Suprapubic skin (tissue), 4 donors: ENCODE measurements around the gene MSI1. TPM values are rescaled to one million over a fixed set of nuclear protein-coding genes. Genes with fewer than 3 reads are reported as not detected.

Experiments
- DNase-seq, 2 donors: peaks; one replicate each; pipeline ENCODE4 v3.0.0-alpha.2; 2019; ENCODE audit warnings: low spot score in 2 of 2
- H3K27ac ChIP-seq: fragments of 200-600 bp; sonication (generic); one replicate; pipeline ENCODE4 v1.5.1; 2019
- H3K27me3 ChIP-seq: fragments of 200-600 bp; sonication (generic); one replicate; pipeline ENCODE4 v1.5.1; 2019
- H3K36me3 ChIP-seq: fragments of 200-600 bp; sonication (generic); one replicate; pipeline ENCODE4 v1.5.1; 2019
- H3K4me1 ChIP-seq: fragments of 200-600 bp; sonication (generic); one replicate; pipeline ENCODE4 v1.5.1; 2019
- H3K4me3 ChIP-seq: fragments of 200-600 bp; sonication (generic); one replicate; pipeline ENCODE4 v1.5.1; 2019; ENCODE audit warnings: mild to moderate bottlenecking
- H3K9me3 ChIP-seq: fragments of 200-600 bp; sonication (generic); one replicate; pipeline ENCODE4 v1.5.1; 2019
- CTCF ChIP-seq, 2 donors: fragments of 200-600 bp in 1 of 2; fragments of 450-650 bp in 1 of 2; sonication (generic) in 1 of 2; IDR thresholded peaks; one replicate each; pipeline ENCODE4 v1.5.1; 2016 to 2019; ENCODE audit warnings: antibody characterized with exemption in 2 of 2, mild to moderate bottlenecking in 1 of 2, moderate library complexity in 1 of 2
- EP300 ChIP-seq: sonication (generic); formaldehyde crosslinking; IDR thresholded peaks from one replicate; pipeline ENCODE4 v1.6.1; 2017; ENCODE audit warnings: antibody characterized with exemption
- POLR2A ChIP-seq, 2 donors: fragments of 450-650 bp; IDR thresholded peaks; one replicate each; pipeline ENCODE4 v1.6.1; 2017; ENCODE audit warnings: antibody characterized with exemption in 2 of 2, mild to moderate bottlenecking in 2 of 2, moderate library complexity in 2 of 2
- POLR2AphosphoS5 ChIP-seq, 3 donors: sonication (generic); formaldehyde crosslinking; IDR thresholded peaks; one replicate each; pipeline ENCODE4 v1.6.1; 2017; ENCODE audit warnings: antibody characterized with exemption in 3 of 3
- WGBS: methylation state at CpG from one replicate; pipeline ENCODE4 v1.1.5; 2018; 5-methylcytosine and 5-hydroxymethylcytosine counted together
- total RNA-seq, 4 donors: library from RNA; depleted of rRNA; stranded (reverse); fragments of >200 nt; gene quantifications; one replicate each; pipeline ENCODE4 v1.1.0, GENCODE V29; 2016

MSI1 gene
- total RNA-seq, 4 donors from 2014 or later, result 0.40 to 0.86 (median 0.61) TPM

DNA sequence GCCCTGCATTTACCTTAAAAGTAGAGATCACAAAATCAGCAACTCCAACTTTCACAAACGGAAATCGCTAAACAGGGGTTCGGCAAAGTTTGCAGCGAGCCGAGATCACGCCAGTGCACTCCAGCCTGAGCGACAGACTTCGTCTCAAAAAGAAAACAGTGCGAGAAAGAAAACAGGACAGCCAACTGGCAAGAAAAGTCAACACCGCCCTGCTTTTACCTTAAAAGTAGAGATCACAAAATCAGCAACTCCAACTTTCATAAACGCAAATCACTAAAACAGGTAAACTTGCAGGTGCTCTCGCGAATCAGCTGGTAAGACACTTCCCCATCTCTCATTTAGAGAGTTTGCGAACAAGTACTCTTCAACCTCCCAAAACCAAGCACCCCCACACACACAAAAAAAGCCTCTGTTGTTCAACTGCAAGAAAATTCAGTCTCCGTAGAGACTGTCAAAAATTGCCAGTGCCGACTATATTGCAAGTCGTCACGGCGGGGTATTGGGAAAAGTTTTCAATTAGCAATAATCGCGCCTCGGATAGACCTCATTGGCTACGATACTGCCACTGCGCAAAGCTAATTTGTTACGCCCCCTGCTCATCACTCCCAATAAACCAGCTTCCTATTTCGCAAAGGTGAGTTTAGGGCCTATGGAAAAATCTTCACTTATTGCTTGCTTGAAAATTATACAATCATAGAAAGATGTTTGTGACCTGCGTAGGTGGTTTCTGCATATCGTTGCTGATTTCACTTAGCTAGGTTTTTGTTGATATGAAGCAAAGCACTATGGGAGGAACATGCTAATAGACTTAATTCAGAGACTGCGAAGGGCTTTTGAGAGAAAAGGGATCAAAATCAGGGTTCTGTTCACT is 76.1 kb downstream of the MSI1 start, which contains the start of gene RNU4-1:
TSS of gene RNU4-1 (minus strand) at position 577 of the 871 bp plus-strand sequence.
- WGBS, result under 1% methylated on average over 29 of the region's 29 CpGs
- Histone ChIP-seq H3K4me3 (peak within 1 kb of the TSS; percentile 68), H3K4me1 (peaks cover 16% of the 10 kb centered on the region), H3K27ac (peak within 1 kb of the TSS; percentile 98), H3K27me3 (no peaks in the 10 kb centered on the region), H3K9me3 (no peaks in the 10 kb centered on the region), H3K36me3 (no peaks in the 10 kb centered on the region)
- TF ChIP-seq POLR2A (IDR thresholded peaks at IDR 0.05) (peak in 1 of 2 donors; percentile 78), CTCF (IDR thresholded peaks at IDR 0.05) (no peak), POLR2AphosphoS5 (IDR thresholded peaks at IDR 0.05) (peak in 2 of 3 donors; percentile 49 to 68), EP300 (no peak)
- peak; percentile 83 to 90 for DNase-seq

GRCh38 chr12:120292411-120292660 is 76.6 kb downstream of the MSI1 start:
- H3K9me3 ChIP-seq, result no peaks in the 10 kb centered on the region
- H3K27me3 ChIP-seq, result no peaks in the 10 kb centered on the region
- H3K36me3 ChIP-seq, result no peaks in the 10 kb centered on the region
- DNase-seq, result no peak
- under 1% methylated on average over 17 of the region's 17 CpGs for WGBS
- H3K27ac ChIP-seq, result peak overlapping the region; percentile 98
- no peak for TF ChIP-seq POLR2A (IDR thresholded peaks at IDR 0.05)
- TF ChIP-seq POLR2AphosphoS5 (IDR thresholded peaks at IDR 0.05), result no peak
- no peak for TF ChIP-seq CTCF (IDR thresholded peaks at IDR 0.05)
- no peak for TF ChIP-seq EP300
- peak overlapping the region; percentile 68 for H3K4me3 ChIP-seq
- peaks cover 16% of the 10 kb centered on the region for H3K4me1 ChIP-seq

Other genes with a start within 250 kb of the MSI1 start
- 100 to 1,000 TPM in 2 of 4 donors, 10 to 100 TPM in 2; 62.0 to 310 (median 101) TPM for gene GCN1, start 174.4 kb downstream of the MSI1 start, total RNA-seq
- 1,000 to 10,000 TPM; 1,993 to 4,861 (median 3,987) TPM for gene RPLP0, start 168.1 kb downstream of the MSI1 start, total RNA-seq
- 10 to 100 TPM; 37.2 to 63.7 (median 51.6) TPM for gene PXN, start 103.4 kb downstream of the MSI1 start, total RNA-seq
- gene RNU4-2, start 77.3 kb downstream of the MSI1 start, total RNA-seq, result under 1 TPM; under 0.01 TPM
- gene RNU4-1, start 75.9 kb downstream of the MSI1 start, total RNA-seq, result not detected
- gene SIRT4, start 66.8 kb downstream of the MSI1 start, total RNA-seq, result 1 to 10 TPM; 1.8 to 4.4 (median 3.6) TPM
- gene PLA2G1B, start 41.4 kb downstream of the MSI1 start, total RNA-seq, result not detected
- 1,000 to 10,000 TPM in 1 of 4 donors, 100 to 1,000 TPM in 3; 569 to 1,135 (median 836) TPM for gene COX6A1, start 68.9 kb upstream of the MSI1 start, total RNA-seq
- gene TRIAP1, start 77.2 kb upstream of the MSI1 start, total RNA-seq, result 10 to 100 TPM in 3 of 4 donors, 1 to 10 TPM in 1; 9.7 to 22.9 (median 17.4) TPM
- gene GATC, start 77.3 kb upstream of the MSI1 start, total RNA-seq, result 10 to 100 TPM; 17.5 to 27.8 (median 21.0) TPM
- 10 to 100 TPM; 51.5 to 98.5 (median 73.0) TPM for gene SRSF9, start 100.6 kb upstream of the MSI1 start, total RNA-seq
- gene DYNLL1, start 126.9 kb upstream of the MSI1 start, total RNA-seq, result 100 to 1,000 TPM; 167 to 493 (median 469) TPM
- gene COQ5, start 160.0 kb upstream of the MSI1 start, total RNA-seq, result 10 to 100 TPM; 14.9 to 18.7 (median 18.0) TPM
- 100 to 1,000 TPM in 3 of 4 donors, 10 to 100 TPM in 1; 98.2 to 206 (median 163) TPM for gene RNF10, start 165.2 kb upstream of the MSI1 start, total RNA-seq
- gene POP5, start 212.2 kb upstream of the MSI1 start, total RNA-seq, result 10 to 100 TPM; 27.6 to 38.5 (median 32.4) TPM